Liver (tissue), 9 donors: ENCODE data around the gene MACROH2A2. TPM values are rescaled to one million over a fixed set of nuclear protein-coding genes. Genes with fewer than 3 reads are reported as not detected.
A peak's percentile ranks its signal among the peaks of the same experiment; 100 is the strongest.

Source experiments
- DNase-seq: peaks from one replicate; pipeline ENCODE4 v3.0.0-alpha.2; 2017; ENCODE audit warnings: low spot score
- H3K27ac ChIP-seq, 2 donors: one replicate each; pipeline ENCODE4 v1.7.0; 2013; ENCODE audit warnings: inconsistent platforms in 2 of 2, low read length in 2 of 2, control low read depth in 1 of 2, low read depth in 1 of 2, mild to moderate bottlenecking in 1 of 2
- H3K27me3 ChIP-seq, 4 donors: one replicate each; pipeline versions ENCODE4 v1.6.1 to v1.7.0; 2013; ENCODE audit warnings: low read length in 3 of 4, inconsistent platforms in 1 of 4, mild to moderate bottlenecking in 1 of 4, moderate library complexity in 1 of 4; ENCODE audit not compliant: control insufficient read depth in 4 of 4, insufficient read depth in 4 of 4
- H3K36me3 ChIP-seq, 4 donors: one replicate each; pipeline versions ENCODE4 v1.6.1 to v1.7.0; 2013; ENCODE audit warnings: low read length in 3 of 4, mild to moderate bottlenecking in 3 of 4, low read depth in 1 of 4, moderate library complexity in 1 of 4; ENCODE audit not compliant: control insufficient read depth in 4 of 4, insufficient read depth in 3 of 4
- H3K4me1 ChIP-seq, 4 donors: one replicate each; pipeline versions ENCODE4 v1.6.1 to v1.7.0; 2013; ENCODE audit warnings: low read length in 3 of 4, mild to moderate bottlenecking in 3 of 4, moderate library complexity in 1 of 4; ENCODE audit not compliant: control insufficient read depth in 4 of 4, insufficient read depth in 4 of 4
- H3K4me3 ChIP-seq, 3 donors: one replicate each; pipeline versions ENCODE4 v1.6.1 to v1.7.0; 2013; ENCODE audit warnings: low read length in 3 of 3, control low read depth in 1 of 3, low read depth in 1 of 3, mild to moderate bottlenecking in 1 of 3
- H3K9ac ChIP-seq, 2 donors: one replicate each; pipeline ENCODE4 v1.7.0; 2013; ENCODE audit warnings: low read length in 2 of 2, mild to moderate bottlenecking in 2 of 2, moderate library complexity in 2 of 2, control low read depth in 1 of 2, low read depth in 1 of 2
- H3K9me3 ChIP-seq, 4 donors: one replicate each; pipeline versions ENCODE4 v1.6.1 to v1.7.0; 2013; ENCODE audit warnings: low read length in 3 of 4; ENCODE audit not compliant: control insufficient read depth in 4 of 4
- FOXA1 ChIP-seq: IDR thresholded peaks from 2 replicates; pipeline ENCODE4 v1.6.1; 2016; ENCODE audit warnings: antibody characterized with exemption
- FOXA2 ChIP-seq: IDR thresholded peaks from 2 replicates; pipeline ENCODE4 v1.6.1; 2016; ENCODE audit warnings: antibody characterized with exemption
- GABPA ChIP-seq, 2 donors: IDR thresholded peaks in 1 of 2; conservative IDR thresholded peaks in 1 of 2; 2 replicates each; pipeline ENCODE4 v1.6.1; 2016; ENCODE audit warnings: antibody characterized with exemption in 2 of 2, mild to moderate bottlenecking in 1 of 2, moderate library complexity in 1 of 2
- HNF4A ChIP-seq, 2 donors: conservative IDR thresholded peaks; 2 replicates each; pipeline ENCODE4 v1.6.1; 2016; ENCODE audit warnings: antibody characterized with exemption in 2 of 2, mild to moderate bottlenecking in 2 of 2
- NR2F2 ChIP-seq: IDR thresholded peaks from 2 replicates; pipeline ENCODE4 v1.6.1; 2016; ENCODE audit warnings: antibody characterized with exemption
- RAD21 ChIP-seq, 2 donors: IDR thresholded peaks; 2 replicates each; pipeline ENCODE4 v1.6.1; 2016; ENCODE audit warnings: antibody characterized with exemption in 2 of 2, mild to moderate bottlenecking in 2 of 2
- RXRA ChIP-seq, 2 donors: IDR thresholded peaks; 2 replicates each; pipeline ENCODE4 v1.6.1; 2017 to 2018; ENCODE audit warnings: antibody characterized with exemption in 2 of 2, mild to moderate bottlenecking in 1 of 2
- SP1 ChIP-seq: IDR thresholded peaks from 2 replicates; pipeline ENCODE4 v1.6.1; 2018; ENCODE audit warnings: antibody characterized with exemption, mild to moderate bottlenecking
- TAF1 ChIP-seq: conservative IDR thresholded peaks from 2 replicates; pipeline ENCODE4 v1.6.1; 2016; ENCODE audit warnings: antibody characterized with exemption, mild to moderate bottlenecking
- YY1 ChIP-seq: IDR thresholded peaks from 2 replicates; pipeline ENCODE4 v1.6.1; 2016; ENCODE audit warnings: antibody characterized with exemption, mild to moderate bottlenecking
- WGBS: extraction: QIAGEN DNeasy Blood & Tissue Kit; methylation state at CpG from one replicate; pipeline ENCODE4 v1.1.7; 2013; 5-methylcytosine and 5-hydroxymethylcytosine counted together
- polyA plus RNA-seq, 2 donors: library from polyadenylated mRNA; stranded (reverse) in 1 of 2; unstranded in 1 of 2; fragments of 200-250 nt in 1 of 2; fragments of >200 nt in 1 of 2; fragmentation: Nextera tagmentation in 1 of 2; extraction: Ambion mirVana in 1 of 2; gene quantifications; one replicate each; pipeline versions ENCODE4 v1.2.1 to v1.2.3, GENCODE V29; 2013 to 2015
- total RNA-seq, 2 donors: library from RNA; depleted of rRNA; stranded (reverse); fragments of >200 nt; gene quantifications; one replicate each; pipeline ENCODE4 v1.2.3, GENCODE V29; 2014
- TF ChIP-seq, protein P1 (sequence below): IDR thresholded peaks from 2 replicates; pipeline ENCODE4 v1.6.1; 2016; ENCODE audit warnings: antibody characterized with exemption, mild to moderate bottlenecking
- TF ChIP-seq, protein P2 (sequence below): IDR thresholded peaks from 2 replicates; pipeline ENCODE4 v1.6.1; 2016; ENCODE audit warnings: antibody characterized with exemption
- TF ChIP-seq, protein P3 (sequence below): IDR thresholded peaks from 2 replicates; pipeline ENCODE4 v1.6.1; 2016; ENCODE audit warnings: antibody characterized with exemption
- donor health status: healthy.
- donor health status: healthy.
- donor health status: healthy.
- donor health status: healthy.
- donor health status: healthy.

The MACROH2A2 gene
- total and polyA plus RNA-seq, 4 donors, result 1.2 to 7.2 (median 3.4) TPM

DNA sequence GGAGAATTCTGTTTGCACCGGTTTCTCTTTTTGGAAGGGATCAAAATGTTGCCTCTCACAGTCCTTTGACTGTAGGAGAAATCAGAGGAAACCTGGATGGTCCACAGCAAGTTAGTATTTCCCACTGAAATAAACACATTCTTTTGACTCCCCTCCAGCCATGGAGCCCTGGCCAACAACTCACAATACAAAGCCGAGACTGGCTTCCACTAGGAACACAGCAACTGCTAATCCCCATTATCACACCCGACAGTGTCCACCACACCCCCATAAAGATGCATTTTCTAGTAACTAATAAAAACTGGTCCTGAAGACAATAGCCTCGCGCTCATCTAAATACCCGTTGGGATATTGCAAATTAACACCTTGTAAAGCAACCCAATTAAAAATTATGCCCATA is 798 bp upstream of the MACROH2A2 start:
- no peak overlapping the region for H3K27ac ChIP-seq

DNA sequence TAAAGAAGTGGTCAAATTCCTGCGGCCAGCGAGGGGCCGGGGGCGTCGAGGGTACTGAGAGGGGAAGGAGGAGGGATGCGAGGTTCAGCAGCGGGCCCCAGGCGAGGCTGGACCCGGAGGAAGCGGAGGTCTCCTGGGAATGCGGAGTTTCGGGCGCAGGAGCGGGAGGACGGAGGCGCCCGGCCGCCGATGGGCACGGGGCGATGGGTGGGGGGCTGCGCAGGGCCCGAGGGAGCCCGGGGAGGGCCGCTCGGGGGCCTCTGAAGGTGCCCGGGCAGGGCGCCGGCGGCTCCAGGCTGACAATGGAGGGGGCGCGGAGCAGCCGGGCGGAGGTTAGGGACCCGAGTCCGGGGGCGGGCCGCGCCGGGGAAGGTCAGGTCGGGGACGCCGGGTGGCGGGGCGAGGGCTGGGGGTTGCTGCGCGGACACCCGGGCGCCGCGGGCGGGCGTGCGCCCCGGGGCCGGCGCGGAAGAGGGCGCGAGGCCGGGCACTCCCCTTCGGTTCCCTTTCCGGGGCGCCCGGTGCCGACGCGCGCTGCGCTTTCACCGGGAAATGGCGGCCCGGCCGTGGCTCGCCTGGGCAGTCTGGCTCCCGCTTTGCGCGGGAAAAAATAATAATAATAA is 683 bp downstream of the MACROH2A2 start:
- peaks cover 6 to 17% (median 15%) of the 10 kb centered on the region in 4 donors for H3K4me1 ChIP-seq
- no peak for TF ChIP-seq YY1
- TF ChIP-seq, protein P1, sequence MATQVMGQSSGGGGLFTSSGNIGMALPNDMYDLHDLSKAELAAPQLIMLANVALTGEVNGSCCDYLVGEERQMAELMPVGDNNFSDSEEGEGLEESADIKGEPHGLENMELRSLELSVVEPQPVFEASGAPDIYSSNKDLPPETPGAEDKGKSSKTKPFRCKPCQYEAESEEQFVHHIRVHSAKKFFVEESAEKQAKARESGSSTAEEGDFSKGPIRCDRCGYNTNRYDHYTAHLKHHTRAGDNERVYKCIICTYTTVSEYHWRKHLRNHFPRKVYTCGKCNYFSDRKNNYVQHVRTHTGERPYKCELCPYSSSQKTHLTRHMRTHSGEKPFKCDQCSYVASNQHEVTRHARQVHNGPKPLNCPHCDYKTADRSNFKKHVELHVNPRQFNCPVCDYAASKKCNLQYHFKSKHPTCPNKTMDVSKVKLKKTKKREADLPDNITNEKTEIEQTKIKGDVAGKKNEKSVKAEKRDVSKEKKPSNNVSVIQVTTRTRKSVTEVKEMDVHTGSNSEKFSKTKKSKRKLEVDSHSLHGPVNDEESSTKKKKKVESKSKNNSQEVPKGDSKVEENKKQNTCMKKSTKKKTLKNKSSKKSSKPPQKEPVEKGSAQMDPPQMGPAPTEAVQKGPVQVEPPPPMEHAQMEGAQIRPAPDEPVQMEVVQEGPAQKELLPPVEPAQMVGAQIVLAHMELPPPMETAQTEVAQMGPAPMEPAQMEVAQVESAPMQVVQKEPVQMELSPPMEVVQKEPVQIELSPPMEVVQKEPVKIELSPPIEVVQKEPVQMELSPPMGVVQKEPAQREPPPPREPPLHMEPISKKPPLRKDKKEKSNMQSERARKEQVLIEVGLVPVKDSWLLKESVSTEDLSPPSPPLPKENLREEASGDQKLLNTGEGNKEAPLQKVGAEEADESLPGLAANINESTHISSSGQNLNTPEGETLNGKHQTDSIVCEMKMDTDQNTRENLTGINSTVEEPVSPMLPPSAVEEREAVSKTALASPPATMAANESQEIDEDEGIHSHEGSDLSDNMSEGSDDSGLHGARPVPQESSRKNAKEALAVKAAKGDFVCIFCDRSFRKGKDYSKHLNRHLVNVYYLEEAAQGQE, result no peak
- no peak for TF ChIP-seq GABPA (IDR thresholded peaks at IDR 0.05 in 1 of 2, conservative IDR thresholded peaks at IDR 0.05 in 1 of 2)
- TF ChIP-seq HNF4A (conservative IDR thresholded peaks at IDR 0.05), result no peak
- no peak for TF ChIP-seq TAF1
- TF ChIP-seq FOXA2, result no peak
- TF ChIP-seq SP1, result no peak
- no peak for TF ChIP-seq NR2F2
- no peak for TF ChIP-seq FOXA1
- peak overlapping the region; percentile 35 to 84 (median 70) for H3K4me3 ChIP-seq
- H3K9ac ChIP-seq, result no peak overlapping the region
- no peak overlapping the region for H3K27ac ChIP-seq
- H3K9me3 ChIP-seq, result no peaks in the 10 kb centered on the region
- 2% methylated on average over 78 of the region's 78 CpGs for WGBS
- peaks cover 0 to 3% (median 0%) of the 10 kb centered on the region in 4 donors for H3K27me3 ChIP-seq
- no peaks in the 10 kb centered on the region for H3K36me3 ChIP-seq
- peak; percentile 44 for DNase-seq

More for the DNA sequence above, 798 bp upstream of the MACROH2A2 start:
- no peak for DNase-seq
- 58% methylated on average over 6 of the region's 6 CpGs for WGBS
- H3K9me3 ChIP-seq, result no peaks in the 10 kb centered on the region
- H3K9ac ChIP-seq, result no peak overlapping the region
- H3K27me3 ChIP-seq, result peaks cover 0 to 3% (median 0%) of the 10 kb centered on the region in 4 donors
- no peak overlapping the region for H3K4me3 ChIP-seq
- peaks cover 6 to 17% (median 16%) of the 10 kb centered on the region in 4 donors for H3K4me1 ChIP-seq
- TF ChIP-seq FOXA1 (no peak), RXRA (IDR thresholded peaks at IDR 0.05) (no peak), RAD21 (IDR thresholded peaks at IDR 0.05) (no peak)
- TF ChIP-seq, protein P2, sequence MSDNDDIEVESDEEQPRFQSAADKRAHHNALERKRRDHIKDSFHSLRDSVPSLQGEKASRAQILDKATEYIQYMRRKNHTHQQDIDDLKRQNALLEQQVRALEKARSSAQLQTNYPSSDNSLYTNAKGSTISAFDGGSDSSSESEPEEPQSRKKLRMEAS, result no peak
- TF ChIP-seq, protein P3, sequence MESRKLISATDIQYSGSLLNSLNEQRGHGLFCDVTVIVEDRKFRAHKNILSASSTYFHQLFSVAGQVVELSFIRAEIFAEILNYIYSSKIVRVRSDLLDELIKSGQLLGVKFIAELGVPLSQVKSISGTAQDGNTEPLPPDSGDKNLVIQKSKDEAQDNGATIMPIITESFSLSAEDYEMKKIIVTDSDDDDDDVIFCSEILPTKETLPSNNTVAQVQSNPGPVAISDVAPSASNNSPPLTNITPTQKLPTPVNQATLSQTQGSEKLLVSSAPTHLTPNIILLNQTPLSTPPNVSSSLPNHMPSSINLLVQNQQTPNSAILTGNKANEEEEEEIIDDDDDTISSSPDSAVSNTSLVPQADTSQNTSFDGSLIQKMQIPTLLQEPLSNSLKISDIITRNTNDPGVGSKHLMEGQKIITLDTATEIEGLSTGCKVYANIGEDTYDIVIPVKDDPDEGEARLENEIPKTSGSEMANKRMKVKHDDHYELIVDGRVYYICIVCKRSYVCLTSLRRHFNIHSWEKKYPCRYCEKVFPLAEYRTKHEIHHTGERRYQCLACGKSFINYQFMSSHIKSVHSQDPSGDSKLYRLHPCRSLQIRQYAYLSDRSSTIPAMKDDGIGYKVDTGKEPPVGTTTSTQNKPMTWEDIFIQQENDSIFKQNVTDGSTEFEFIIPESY, result no peak
- no peaks in the 10 kb centered on the region for H3K36me3 ChIP-seq
